GM11168 (cell line): Measurements from ENCODE around the gene MRRF.
"Not testable (repeated sequence)": the region's sequence is repeated elsewhere in the genome, so short reads cannot be mapped to it uniquely, and the experiment has no call there.

Experiments used
- in situ Hi-C: fragments of 300-500 bp; cut with MboI; formaldehyde crosslinking; loops from one replicate; pipeline ENCODE4 v1.12.0; 2022; ENCODE audit warnings: low sequenced_read_pairs; ENCODE audit not compliant: unreplicated experiment

Gene MRRF

DNA sequence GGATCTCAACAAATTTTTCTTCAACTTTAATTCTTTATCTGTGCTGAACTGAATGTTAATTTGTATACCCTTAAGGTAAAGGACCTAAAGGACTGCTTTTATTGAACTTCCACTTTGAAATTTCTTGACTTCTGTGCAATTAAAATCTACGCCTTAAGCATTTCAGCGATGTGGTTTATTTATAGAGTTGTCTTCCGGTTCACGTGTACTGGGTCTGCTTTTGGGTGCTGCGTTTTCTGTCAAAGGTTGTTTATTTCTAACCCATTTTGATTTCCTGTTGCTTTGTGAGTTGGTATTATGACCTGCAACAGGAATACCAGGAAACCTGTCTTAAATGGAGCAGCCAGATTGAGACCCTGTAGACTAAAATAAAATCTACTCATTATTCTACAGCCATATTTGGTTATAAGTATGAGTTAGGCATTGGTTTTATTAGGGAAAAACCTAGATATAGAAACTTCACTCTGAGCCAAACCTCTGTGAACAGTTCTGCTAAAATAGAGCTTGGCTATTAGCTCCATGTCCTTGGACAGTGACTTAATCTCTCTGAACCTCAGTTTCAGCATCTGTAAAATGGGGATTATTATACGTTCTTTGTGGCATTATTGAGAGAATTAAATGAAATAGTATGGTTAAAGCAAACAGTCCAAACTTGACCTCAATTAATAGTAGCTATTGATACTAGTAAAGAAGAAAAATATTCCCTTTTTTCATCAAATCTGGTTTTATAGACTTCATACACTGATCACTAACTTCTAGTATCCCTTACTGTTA, 3.5 kb downstream of the MRRF start:
- in situ Hi-C loops = no loop called here

GRCh38 chr9:122274055-122274454, 9.4 kb downstream of the MRRF start:
- in situ Hi-C loops = no loop called here

DNA sequence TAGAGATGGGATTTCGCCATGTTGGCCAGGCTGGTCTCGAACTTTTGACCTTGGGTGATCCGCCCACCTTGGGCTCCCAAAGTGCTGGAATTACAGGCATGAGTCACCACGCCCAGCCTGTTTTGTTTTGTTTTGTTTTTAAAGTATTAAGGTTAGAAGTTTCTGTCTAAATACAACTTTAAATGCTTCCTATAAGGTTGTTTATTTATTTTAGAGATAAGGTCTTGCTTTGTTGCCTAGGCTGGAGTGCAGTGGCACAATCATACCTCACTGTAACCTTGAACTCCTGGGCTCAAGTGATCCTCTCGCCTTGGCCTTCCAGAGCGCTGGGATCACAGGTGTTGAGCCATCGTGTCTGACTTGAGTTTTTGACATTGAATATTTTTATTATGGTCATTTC, 11.4 kb downstream of the MRRF start:
- in situ Hi-C loops = no loop called here

DNA sequence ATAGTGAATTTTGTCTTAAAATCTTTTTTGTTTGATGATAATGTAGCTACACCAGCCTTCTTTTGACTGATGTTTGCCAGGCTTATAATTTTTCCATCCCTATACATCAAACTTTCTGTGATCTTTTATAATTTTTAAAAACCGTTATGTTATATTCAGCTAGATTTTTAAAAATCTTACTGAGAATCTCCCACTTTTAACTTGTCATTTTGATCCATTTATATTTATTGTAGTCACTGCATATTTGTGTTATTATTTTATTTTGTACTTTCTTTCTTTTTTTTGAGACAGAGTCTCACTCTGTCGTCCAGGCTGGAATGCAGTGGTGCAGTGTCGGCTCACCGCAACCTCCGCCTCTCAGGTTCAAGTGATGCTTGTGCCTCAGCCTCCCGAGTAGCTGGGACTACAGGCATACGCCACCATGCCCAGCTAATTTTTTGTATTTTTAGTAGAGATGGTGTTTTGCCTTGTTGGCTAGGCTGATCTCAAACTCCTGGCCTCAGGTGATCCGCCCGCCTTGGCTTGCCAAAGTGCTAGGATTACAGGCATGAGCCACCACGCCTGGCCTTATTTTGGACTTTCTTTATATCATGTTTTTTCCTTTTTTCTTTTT, 12.7 kb downstream of the MRRF start:
- in situ Hi-C loops = no loop called here

DNA sequence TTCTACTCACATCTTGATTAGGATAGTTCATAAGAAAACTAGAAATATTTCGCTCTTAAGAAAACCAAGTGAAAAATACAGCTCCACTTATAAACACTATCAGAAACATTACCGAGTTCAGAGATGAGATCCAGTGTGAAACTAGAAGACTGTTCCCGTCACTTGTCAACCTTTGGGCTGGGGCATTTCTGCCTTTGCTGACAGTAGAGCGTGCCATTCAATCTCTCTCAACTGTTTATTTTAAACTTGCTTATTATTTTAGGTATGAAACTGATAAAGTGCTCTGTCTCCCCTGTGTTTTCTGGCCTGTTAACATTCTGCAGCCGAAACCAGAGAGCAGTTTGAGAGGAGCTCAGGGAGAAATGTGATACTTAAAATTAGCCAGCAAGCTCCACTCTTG, 16.7 kb downstream of the MRRF start:
- in situ Hi-C loops = no loop called here

DNA sequence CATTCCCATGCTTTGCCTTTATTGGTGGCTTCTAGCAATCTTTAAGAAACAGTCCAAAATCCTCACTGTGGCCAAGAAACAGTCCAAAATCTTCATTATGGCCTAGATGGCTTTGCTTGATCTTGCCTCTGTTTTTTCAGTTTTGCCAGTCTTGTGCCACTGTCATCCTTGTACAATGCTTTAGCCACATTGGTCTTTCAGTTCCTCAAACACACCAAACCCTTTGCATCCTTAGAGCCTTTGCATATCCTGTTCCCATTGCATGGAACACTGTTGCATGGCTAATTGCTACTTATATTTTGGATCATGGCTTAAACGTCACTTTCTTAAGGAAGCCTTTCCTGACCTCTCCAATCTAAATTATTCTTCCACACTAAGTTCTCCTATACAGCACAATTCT, 22.1 kb downstream of the MRRF start:
- in situ Hi-C loops = no loop called here

DNA sequence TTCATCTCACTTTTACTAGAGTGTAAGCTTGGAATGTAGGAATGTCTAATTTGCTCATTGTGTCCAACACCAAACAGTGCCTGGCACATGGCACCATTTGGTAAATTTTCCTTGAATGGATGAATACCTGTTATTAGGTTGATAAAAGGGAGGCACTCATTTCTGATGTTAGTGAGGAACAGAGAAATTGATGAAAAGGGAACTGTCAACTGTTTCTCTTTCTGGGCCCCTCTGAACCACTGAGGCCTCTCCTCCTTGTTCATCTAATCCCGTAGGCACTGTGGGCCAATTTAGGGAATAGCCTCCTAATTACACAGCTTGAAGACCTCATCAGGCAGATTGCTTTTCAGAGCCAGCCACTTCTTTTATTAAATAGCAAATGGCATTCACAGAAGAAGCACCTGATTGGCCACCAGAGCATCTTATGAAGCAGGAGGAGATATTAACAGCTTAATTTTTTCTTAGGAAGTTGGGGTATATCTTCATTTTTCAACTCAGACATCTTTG, 22.6 kb downstream of the MRRF start:
- in situ Hi-C loops = no loop called here

- in situ Hi-C loops = no loop called here
These were observed 26.8 kb downstream of the MRRF start for GRCh38 chr9:122291458-122291857.

DNA sequence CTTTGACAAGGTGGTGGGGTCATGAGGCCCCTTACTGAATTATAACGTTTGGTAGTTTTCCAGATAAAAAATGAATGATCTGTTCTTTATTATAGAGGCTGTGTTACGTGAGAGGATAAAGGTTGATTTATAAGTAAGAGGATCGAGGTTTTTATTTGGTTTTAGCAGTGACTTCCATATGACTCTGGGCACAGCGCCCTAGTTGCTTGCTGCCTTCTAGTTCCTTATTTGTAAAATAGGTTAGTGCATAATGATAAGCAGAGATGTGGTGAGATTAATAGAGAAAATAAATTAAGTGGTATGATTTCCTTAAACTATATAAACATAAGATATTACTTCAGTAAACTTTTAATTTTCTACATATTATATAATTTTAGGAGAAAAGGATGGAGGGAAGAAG, 29.8 kb downstream of the MRRF start:
- in situ Hi-C loops = no loop called here

- in situ Hi-C loops = no loop called here
These were observed 32.8 kb downstream of the MRRF start for GRCh38 chr9:122297512-122297911.

GRCh38 chr9:122302237-122303093, 37.8 kb downstream of the MRRF start:
- in situ Hi-C loops = no loop called here

DNA sequence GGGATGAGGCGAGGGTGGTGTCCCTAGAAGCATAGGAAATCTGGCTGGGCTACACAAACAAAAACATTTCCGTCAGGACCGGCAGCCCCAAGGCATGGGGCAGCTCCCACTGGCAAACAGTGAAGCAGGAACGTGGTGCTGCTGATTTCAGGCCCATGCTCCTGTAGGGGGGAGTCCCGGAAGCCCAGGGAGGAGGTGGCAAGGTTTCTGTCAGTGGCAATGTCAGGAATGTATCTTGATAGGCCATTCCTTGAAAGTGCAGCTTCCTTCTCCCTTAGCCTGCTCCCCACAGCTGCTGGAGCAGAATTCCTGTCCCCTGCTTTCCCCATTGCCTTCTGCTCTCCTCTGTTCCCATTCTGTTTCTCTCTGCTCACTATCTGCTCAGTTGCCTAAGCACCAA, 42.4 kb downstream of the MRRF start:
- in situ Hi-C loops = no loop called here

- in situ Hi-C loops = no loop called here
These were observed 43.2 kb downstream of the MRRF start for GRCh38 chr9:122307925-122308324.

DNA sequence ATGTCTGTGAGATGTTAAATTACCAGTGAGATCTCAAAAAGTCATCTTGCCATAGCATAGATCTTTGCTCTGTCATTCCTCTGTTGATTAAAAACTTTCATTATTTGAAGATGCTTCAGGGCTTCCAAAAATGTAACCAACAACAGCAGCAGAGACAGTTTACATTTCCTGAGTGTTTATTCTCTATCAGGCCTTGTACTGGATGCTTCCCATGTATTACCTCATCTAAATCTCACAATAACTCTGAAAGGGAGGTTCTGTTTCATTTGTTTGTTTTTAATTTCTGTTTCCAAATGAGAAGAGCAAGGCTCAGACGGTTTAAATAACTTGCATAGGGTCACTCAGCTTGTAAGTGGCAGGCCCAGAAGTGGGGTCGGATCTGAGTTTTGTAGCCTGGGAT, 45.2 kb downstream of the MRRF start:
- in situ Hi-C loops = no loop called here

GRCh38 chr9:122314165-122314564, 49.5 kb downstream of the MRRF start:
- in situ Hi-C loops = no loop called here

GRCh38 chr9:122315534-122315933, 50.9 kb downstream of the MRRF start:
- in situ Hi-C loops = no loop called here

- in situ Hi-C loops = no loop called here
These were observed 53.6 kb downstream of the MRRF start for GRCh38 chr9:122318284-122318683.

- in situ Hi-C loops = no loop called here
These were observed 55.8 kb downstream of the MRRF start for GRCh38 chr9:122320413-122320881.

GRCh38 chr9:122322553-122322952, 57.9 kb downstream of the MRRF start:
- in situ Hi-C loops = no loop called here

- in situ Hi-C loops = not testable (repeated sequence)
These were observed 60.0 kb downstream of the MRRF start for GRCh38 chr9:122324665-122325064.

GRCh38 chr9:122325124-122325523, 60.4 kb downstream of the MRRF start:
- in situ Hi-C loops = no loop called here
